Calu3 (cell line): ENCODE measurements around the gene CCDC28B. TPM values are rescaled to one million over a fixed set of nuclear protein-coding genes. Genes with fewer than 3 reads are reported as not detected.
A peak's percentile ranks its signal among the peaks of the same experiment; 100 is the strongest.

Experiments
- BruUV-seq: library from RNA; stranded (reverse); fragments of 400-500 nt; replicated peaks from 2 replicates; lab custom pipeline; 2021; lab: Mats Ljungman, UMichigan
- CTCF ChIA-PET: fragments of 300-600 bp; sonication (Branson Sonifier 250); formaldehyde crosslinking; loops from one replicate; lab custom pipeline; 2022; ENCODE audit warnings: antibody characterized with exemption; lab: Charles Lee
- DNase-seq: peaks from one replicate; pipeline ENCODE4 v3.0.0; 2022
- H3K27ac Mint-ChIP-seq: one replicate; pipeline ENCODE4 v1.8.0; 2022; ENCODE audit warnings: mixed read lengths; ENCODE audit not compliant: unreplicated experiment
- H3K27me3 Mint-ChIP-seq: one replicate; pipeline ENCODE4 v1.8.0; 2022; ENCODE audit warnings: mixed read lengths; ENCODE audit not compliant: unreplicated experiment
- H3K36me3 Mint-ChIP-seq: one replicate; pipeline ENCODE4 v1.8.0; 2022; ENCODE audit warnings: mild to moderate bottlenecking, moderate library complexity, mixed read lengths; ENCODE audit not compliant: insufficient read depth, unreplicated experiment
- H3K4me1 Mint-ChIP-seq: one replicate; pipeline ENCODE4 v1.8.0; 2022; ENCODE audit warnings: mild to moderate bottlenecking, low read depth, mixed read lengths; ENCODE audit not compliant: unreplicated experiment
- H3K4me3 Mint-ChIP-seq: one replicate; pipeline ENCODE4 v1.8.0; 2022; ENCODE audit warnings: mild to moderate bottlenecking, low read depth, moderate library complexity, mixed read lengths; ENCODE audit not compliant: unreplicated experiment
- H3K9me3 Mint-ChIP-seq: one replicate; pipeline ENCODE4 v1.8.0; 2022; ENCODE audit warnings: low read depth, mixed read lengths; ENCODE audit not compliant: unreplicated experiment
- intact Hi-C: fragments of 100-400 bp; cut with micrococcal nuclease; formaldehyde crosslinking; loops from one replicate; pipeline ENCODE4 v1.10.0; 2022; ENCODE audit not compliant: unreplicated experiment
- total RNA-seq: library from RNA; stranded (reverse); gene quantifications from 2 replicates; pipeline ENCODE4 v1.2.3, GENCODE V29; 2022
- TF ChIP-seq, protein P1 (sequence below): fragments of 200-600 bp; IDR thresholded peaks from one replicate; pipeline ENCODE4 v1.8.0; 2022; ENCODE audit warnings: antibody characterized with exemption; ENCODE audit not compliant: unreplicated experiment

Gene CCDC28B
- total RNA-seq, 1 experiment from 2014 or later = 8.2 TPM

DNA sequence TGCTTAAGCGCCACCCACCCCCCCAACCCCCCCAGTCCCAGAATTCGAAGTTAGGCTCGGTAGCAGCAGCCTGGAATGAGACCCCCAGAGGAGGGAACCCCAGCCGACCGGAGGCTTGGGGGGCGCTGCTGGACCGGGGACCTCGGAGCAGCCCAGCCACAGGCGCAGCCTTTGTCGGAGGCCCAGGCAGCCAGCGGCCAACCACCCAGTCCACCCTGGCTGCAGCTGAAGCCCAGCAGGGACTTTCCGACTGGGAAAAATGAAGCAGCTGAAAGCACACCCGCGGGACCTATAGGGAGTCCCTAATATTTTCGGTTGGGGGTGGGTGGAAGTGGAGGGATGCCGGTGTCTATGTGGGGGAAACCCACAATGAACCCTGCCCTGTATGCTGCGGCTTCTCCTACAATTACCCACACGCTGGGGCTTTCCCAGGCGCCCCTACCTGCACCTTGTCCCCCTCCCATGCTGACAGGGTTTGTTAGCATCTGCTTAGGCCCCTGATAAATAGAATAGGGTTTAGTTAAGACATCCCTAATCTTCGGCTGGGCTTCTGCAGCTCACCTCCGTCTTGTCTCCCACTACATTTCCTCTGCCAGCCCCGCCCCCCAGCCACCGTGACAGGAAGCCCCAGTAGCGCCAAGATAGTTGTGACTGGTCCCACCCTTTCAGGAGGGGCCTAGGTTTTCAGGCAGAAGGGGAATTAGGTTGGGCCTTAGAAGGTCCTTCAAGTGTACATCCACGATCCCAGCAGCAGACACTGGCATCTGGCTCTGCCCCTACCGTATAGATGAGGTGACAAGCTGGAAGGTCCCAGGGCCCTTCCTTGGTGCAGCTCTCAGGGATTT, 838 bp downstream of the CCDC28B start:
- peak overlapping the region; percentile 78 for H3K27ac Mint-ChIP-seq
- intact Hi-C loops = no loop called here
- no peaks in the 10 kb centered on the region for H3K9me3 Mint-ChIP-seq
- DNase-seq = peak; percentile 57
- peak overlapping the region; percentile 78 for H3K4me3 Mint-ChIP-seq
- BruUV-seq = no TSS peak
- peaks cover 16% of the 10 kb centered on the region for H3K4me1 Mint-ChIP-seq
- TF ChIP-seq, protein P1, sequence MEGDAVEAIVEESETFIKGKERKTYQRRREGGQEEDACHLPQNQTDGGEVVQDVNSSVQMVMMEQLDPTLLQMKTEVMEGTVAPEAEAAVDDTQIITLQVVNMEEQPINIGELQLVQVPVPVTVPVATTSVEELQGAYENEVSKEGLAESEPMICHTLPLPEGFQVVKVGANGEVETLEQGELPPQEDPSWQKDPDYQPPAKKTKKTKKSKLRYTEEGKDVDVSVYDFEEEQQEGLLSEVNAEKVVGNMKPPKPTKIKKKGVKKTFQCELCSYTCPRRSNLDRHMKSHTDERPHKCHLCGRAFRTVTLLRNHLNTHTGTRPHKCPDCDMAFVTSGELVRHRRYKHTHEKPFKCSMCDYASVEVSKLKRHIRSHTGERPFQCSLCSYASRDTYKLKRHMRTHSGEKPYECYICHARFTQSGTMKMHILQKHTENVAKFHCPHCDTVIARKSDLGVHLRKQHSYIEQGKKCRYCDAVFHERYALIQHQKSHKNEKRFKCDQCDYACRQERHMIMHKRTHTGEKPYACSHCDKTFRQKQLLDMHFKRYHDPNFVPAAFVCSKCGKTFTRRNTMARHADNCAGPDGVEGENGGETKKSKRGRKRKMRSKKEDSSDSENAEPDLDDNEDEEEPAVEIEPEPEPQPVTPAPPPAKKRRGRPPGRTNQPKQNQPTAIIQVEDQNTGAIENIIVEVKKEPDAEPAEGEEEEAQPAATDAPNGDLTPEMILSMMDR = no peak
- CTCF ChIA-PET = no interaction called here
- peaks cover 67% of the 10 kb centered on the region for H3K36me3 Mint-ChIP-seq
- no peaks in the 10 kb centered on the region for H3K27me3 Mint-ChIP-seq

DNA sequence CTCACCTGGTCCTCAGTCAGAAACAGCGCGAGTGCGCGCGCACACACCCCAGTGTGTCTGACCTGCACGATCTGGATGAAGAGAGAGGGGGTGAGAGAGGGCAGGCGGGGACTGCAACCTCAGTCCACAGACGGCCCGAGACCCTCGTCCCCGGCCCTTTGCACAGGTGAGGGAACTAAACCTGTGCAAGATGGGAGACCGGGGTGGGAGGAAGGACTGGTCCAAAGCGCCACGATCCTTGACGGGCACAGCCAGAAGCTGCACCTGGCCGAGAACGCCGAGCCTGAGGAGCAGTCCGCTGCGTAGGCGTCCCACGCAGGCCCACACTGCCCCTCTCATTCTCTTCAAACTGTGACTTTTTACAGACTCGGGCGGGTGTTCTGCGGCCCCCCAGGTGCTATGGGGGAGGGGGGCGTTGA, 4.6 kb downstream of the CCDC28B start:
- intact Hi-C loops = no loop called here
- TF ChIP-seq, protein P1 = no peak
- H3K4me3 Mint-ChIP-seq = peak overlapping the region; percentile 86
- peaks cover 70% of the 10 kb centered on the region for H3K36me3 Mint-ChIP-seq
- BruUV-seq = no TSS peak
- H3K4me1 Mint-ChIP-seq = peaks cover 25% of the 10 kb centered on the region
- H3K27me3 Mint-ChIP-seq = no peaks in the 10 kb centered on the region
- peak overlapping the region; percentile 86 for H3K27ac Mint-ChIP-seq
- CTCF ChIA-PET = interaction anchor here (0.6 to 0.7 kb wide), 2 partner anchors 27 to 142 kb away, joined by 3 read pairs; no protein-coding TSS in a partner anchor
- DNase-seq = peak; percentile 13
- no peaks in the 10 kb centered on the region for H3K9me3 Mint-ChIP-seq

DNA sequence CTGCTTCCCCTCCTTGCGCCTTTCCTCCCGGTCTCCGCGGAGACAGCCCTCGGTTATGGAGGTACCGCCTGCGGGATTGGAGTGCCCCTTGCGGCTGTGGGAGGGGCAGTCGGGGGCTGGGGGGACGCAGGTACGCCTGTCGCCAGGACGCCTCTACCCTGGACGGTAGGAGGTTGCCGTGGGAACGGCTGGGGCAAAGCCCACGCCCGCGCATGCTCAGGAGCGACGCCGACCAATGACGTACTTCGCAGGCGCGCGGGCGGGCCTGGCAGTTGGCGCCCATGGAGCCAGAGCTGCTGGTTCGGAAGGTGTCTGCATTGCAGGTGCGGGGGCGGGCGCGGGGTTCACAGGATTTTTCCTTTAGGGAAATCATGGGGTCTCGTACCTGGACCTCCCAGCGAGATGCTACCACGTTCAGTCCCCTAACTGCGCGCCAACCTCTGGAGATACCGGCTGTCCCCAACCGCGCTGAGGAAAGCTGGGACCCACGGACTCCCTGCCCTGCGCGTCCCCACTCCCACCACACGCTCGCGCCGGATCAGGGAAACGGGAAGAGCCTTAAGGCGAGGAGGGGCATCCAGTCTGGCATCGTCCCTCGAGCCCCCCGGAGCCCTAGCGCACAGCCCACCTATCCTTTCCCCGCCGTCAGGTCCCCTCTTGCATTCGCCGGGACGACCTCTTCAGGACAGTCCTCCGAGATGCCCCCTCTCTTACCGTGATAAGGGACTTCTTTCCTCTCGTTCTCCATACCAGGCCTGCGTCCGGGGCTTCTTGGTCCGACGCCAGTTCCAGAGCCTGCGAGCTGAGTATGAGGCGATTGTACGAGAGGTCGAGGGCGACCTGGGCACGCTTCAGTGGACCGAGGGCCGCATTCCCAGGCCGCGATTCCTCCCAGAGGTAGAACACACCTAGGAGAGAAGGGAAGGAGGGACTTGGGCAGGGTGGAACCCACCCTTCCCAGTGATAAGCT, 5.3 kb downstream of the CCDC28B start, which contains the start of gene IQCC:
TSS of gene IQCC (plus strand) at position 271 of the 970 bp plus-strand sequence. CDS start at position 282, 11 bp downstream.
- CTCF ChIA-PET = interaction anchor here (0.6 to 0.9 kb wide), 3 partner anchors 9 to 39 kb away, joined by 3 to 4 read pairs (median 3); no protein-coding TSS in a partner anchor
- H3K36me3 Mint-ChIP-seq = peaks cover 63% of the 10 kb centered on the region
- intact Hi-C loops = no loop called here
- TF ChIP-seq, protein P1 = no peak
- peak within 1 kb of the TSS; percentile 86 for H3K4me3 Mint-ChIP-seq
- H3K4me1 Mint-ChIP-seq = peaks cover 19% of the 10 kb centered on the region
- H3K27ac Mint-ChIP-seq = peak within 1 kb of the TSS; percentile 86
- H3K27me3 Mint-ChIP-seq = no peaks in the 10 kb centered on the region
- no peaks in the 10 kb centered on the region for H3K9me3 Mint-ChIP-seq
- DNase-seq = peak; percentile 93
- BruUV-seq = TSS peak; percentile 87

DNA sequence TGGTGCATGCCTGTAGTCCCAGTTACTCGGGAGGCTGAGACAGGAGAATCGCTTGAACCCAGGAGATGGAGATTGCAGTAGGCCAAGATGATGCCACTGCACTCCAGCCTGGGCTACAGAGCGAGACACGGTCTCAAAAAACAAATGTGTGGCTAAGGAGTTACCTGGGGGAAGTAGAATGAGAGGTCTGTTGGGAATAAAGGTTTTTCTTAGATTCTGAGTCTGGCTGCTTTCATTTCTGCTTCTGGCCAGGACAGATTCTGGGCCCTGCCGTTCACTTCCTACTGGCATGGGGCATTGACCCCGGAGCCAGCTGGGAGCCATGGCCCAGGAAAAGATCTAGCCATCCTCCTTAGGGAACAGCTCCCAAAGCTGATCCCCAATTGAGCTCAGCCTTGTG, 8.1 kb downstream of the CCDC28B start:
- Mint-ChIP-seq H3K4me1 (peaks cover 10% of the 10 kb centered on the region), H3K27ac (peak overlapping the region; percentile 72), H3K27me3 (no peaks in the 10 kb centered on the region), H3K36me3 (peaks cover 69% of the 10 kb centered on the region), H3K4me3 (no peak overlapping the region), H3K9me3 (no peaks in the 10 kb centered on the region)
- CTCF ChIA-PET = no interaction called here
- intact Hi-C loops = no loop called here
- BruUV-seq = no TSS peak
- TF ChIP-seq, protein P1 = no peak
- DNase-seq = no peak
